ENCODE results near the gene RXFP1.

GRCh38 chr4:158688813-158689212, 167.1 kb downstream of the RXFP1 start:
- no peak for TF ChIP-seq CTCF (IDR thresholded peaks at IDR 0.05)
- no peak for TF ChIP-seq POLR2A (IDR thresholded peaks at IDR 0.05)
